Upper lobe of left lung (tissue), 4 donors: Measurements from ENCODE around the gene AP1B1.

Experiments
- EP300 ChIP-seq, 4 donors: sonication (generic); formaldehyde crosslinking; IDR thresholded peaks; one replicate each; pipeline ENCODE4 v1.5.1; 2017; ENCODE audit warnings: antibody characterized with exemption in 4 of 4, control low read depth in 2 of 4
- POLR2A ChIP-seq, 4 donors: fragments of 450-650 bp; IDR thresholded peaks; one replicate each; pipeline ENCODE4 v1.5.1; 2016 to 2017; ENCODE audit warnings: antibody characterized with exemption in 4 of 4, mild to moderate bottlenecking in 2 of 4
- TF ChIP-seq, protein P1 (sequence below), 6 experiments: fragments of 450-650 bp in 4 of 6; fragments of 200-600 bp in 2 of 6; sonication (generic) in 2 of 6; IDR thresholded peaks; one replicate each; pipeline ENCODE4 v1.5.1; 2016 to 2019; ENCODE audit warnings: antibody characterized with exemption in 6 of 6

DNA sequence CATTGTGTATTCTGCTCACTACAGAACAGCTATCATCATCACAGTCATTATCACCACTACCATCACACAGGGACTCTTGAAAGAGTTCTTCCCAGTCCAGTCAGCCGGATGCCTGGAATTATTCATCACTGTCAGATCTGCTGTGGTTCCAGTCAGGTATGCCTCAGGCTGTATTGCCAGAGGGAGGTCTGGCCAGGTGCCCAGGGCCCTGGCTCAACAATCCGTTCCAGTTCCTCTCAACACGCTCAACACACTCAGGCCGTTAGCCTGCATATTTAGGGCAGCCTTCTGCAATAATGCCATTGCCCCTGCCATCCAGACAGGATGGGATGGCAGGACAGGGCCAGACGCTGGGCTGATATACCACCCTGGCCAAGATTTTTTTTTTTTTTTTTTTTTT, 44.2 kb downstream of the AP1B1 start:
- TF ChIP-seq, protein P1, sequence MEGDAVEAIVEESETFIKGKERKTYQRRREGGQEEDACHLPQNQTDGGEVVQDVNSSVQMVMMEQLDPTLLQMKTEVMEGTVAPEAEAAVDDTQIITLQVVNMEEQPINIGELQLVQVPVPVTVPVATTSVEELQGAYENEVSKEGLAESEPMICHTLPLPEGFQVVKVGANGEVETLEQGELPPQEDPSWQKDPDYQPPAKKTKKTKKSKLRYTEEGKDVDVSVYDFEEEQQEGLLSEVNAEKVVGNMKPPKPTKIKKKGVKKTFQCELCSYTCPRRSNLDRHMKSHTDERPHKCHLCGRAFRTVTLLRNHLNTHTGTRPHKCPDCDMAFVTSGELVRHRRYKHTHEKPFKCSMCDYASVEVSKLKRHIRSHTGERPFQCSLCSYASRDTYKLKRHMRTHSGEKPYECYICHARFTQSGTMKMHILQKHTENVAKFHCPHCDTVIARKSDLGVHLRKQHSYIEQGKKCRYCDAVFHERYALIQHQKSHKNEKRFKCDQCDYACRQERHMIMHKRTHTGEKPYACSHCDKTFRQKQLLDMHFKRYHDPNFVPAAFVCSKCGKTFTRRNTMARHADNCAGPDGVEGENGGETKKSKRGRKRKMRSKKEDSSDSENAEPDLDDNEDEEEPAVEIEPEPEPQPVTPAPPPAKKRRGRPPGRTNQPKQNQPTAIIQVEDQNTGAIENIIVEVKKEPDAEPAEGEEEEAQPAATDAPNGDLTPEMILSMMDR (IDR thresholded peaks at IDR 0.05): no peak
- TF ChIP-seq EP300 (IDR thresholded peaks at IDR 0.05) (no peak), POLR2A (IDR thresholded peaks at IDR 0.05) (no peak)
